K562 (cell line): ENCODE results near the gene SYVN1. TPM values are rescaled to one million over a fixed set of nuclear protein-coding genes. Genes with fewer than 3 reads are reported as not detected.
A peak's percentile ranks its signal among the peaks of the same experiment; 100 is the strongest.

ENCODE experiments used
- DMBX1 ChIP-seq: fragments of 250-450 bp; sonication (Bioruptor Pico); IDR thresholded peaks from 2 replicates; pipeline ENCODE4 v1.8.0; 2022; ENCODE audit warnings: inconsistent platforms, mild to moderate bottlenecking, moderate library complexity, borderline replicate concordance
- FOXA3 ChIP-seq, 2 experiments: fragments of 450-650 bp in 1 of 2; sonication (generic) in 1 of 2; formaldehyde crosslinking; IDR thresholded peaks in 1 of 2; conservative IDR thresholded peaks in 1 of 2; 2 replicates each; pipeline versions ENCODE4 v1.4.0 to v1.8.0; 2020 to 2022; ENCODE audit warnings: mild to moderate bottlenecking in 2 of 2, missing genetic modification reagents in 1 of 2
- IRF2 ChIP-seq: sonication (generic); formaldehyde crosslinking; IDR thresholded peaks from 2 replicates; pipeline ENCODE4 v1.8.1; 2022; ENCODE audit warnings: mild to moderate bottlenecking, missing genetic modification reagents
- NUFIP1 ChIP-seq: fragments of 450-650 bp; IDR thresholded peaks from 2 replicates; pipeline ENCODE4 v1.6.1; 2018; ENCODE audit not compliant: partially characterized antibody
- RBFOX2 ChIP-seq: fragments of 200-400 bp; formaldehyde crosslinking; IDR thresholded peaks from 2 replicates; pipeline ENCODE4 v1.6.1; 2017; ENCODE audit warnings: low read depth, mild to moderate bottlenecking, low read length, moderate library complexity
- SOX6 ChIP-seq: fragments of 450-650 bp; IDR thresholded peaks from 2 replicates; pipeline ENCODE4 v1.6.1; 2014; ENCODE audit warnings: mild to moderate bottlenecking
- TAF7 ChIP-seq: fragments of 450-650 bp; IDR thresholded peaks from 2 replicates; pipeline ENCODE4 v1.6.1; 2016; ENCODE audit warnings: missing genetic modification characterization, missing compliant biosample characterization
- polyA plus RNA-seq, 8 experiments: library from polyadenylated mRNA; depleted of rRNA in 4 of 8; stranded (reverse) in 5 of 8; unstranded in 3 of 8; fragments of >200 nt; fragmentation: Nextera tagmentation in 2 of 8; fragmentation: Illumina TruSeq in 1 of 8; extraction: Ambion mirVana in 2 of 8; extraction: Trizol in 1 of 8; gene quantifications; 2 replicates each; pipeline versions ENCODE4 v1.2.1 to v1.2.3, GENCODE V29; 2011 to 2014; ENCODE audit warnings: inconsistent platforms in 1 of 8, missing spikeins in 1 of 8
- total RNA-seq, 7 experiments: library from RNA; depleted of rRNA in 6 of 7; stranded (reverse); fragments of >200 nt in 6 of 7; fragmentation: Illumina TruSeq in 2 of 7; extraction: Trizol in 2 of 7; gene quantifications; 2 replicates each; pipeline versions ENCODE4 v1.2.1 to v1.2.3, GENCODE V29; 2011 to 2021; ENCODE audit warnings: low replicate concordance in 1 of 7
- TF ChIP-seq, protein P1 (sequence below): sonication (generic); formaldehyde crosslinking; IDR thresholded peaks from 2 replicates; pipeline ENCODE4 v1.8.0; 2022; ENCODE audit warnings: mild to moderate bottlenecking, missing genetic modification reagents
- TF ChIP-seq, protein P2 (sequence below): fragments of 250-450 bp; sonication (Bioruptor Pico); IDR thresholded peaks from 2 replicates; pipeline ENCODE4 v1.8.0; 2021; ENCODE audit warnings: moderate library complexity, mild to moderate bottlenecking, inconsistent platforms
- TF ChIP-seq, protein P3 (sequence below): fragments of 450-650 bp; IDR thresholded peaks from 2 replicates; pipeline ENCODE4 v1.6.1; 2017; ENCODE audit warnings: antibody characterized with exemption, mild to moderate bottlenecking
- TF ChIP-seq, protein P4 (sequence below), 2 experiments: IDR thresholded peaks in 1 of 2; conservative IDR thresholded peaks in 1 of 2; 2 replicates each; pipeline ENCODE4 v1.6.1; 2016; ENCODE audit warnings: low read depth in 2 of 2, mild to moderate bottlenecking in 1 of 2, missing compliant biosample characterization in 1 of 2, missing genetic modification characterization in 1 of 2, moderate library complexity in 1 of 2
- TF ChIP-seq, protein P5 (sequence below), 3 experiments: IDR thresholded peaks in 2 of 3; conservative IDR thresholded peaks in 1 of 3; 2 replicates each; pipeline ENCODE4 v1.5.1; 2011 to 2012; ENCODE audit warnings: low read length in 3 of 3, mild to moderate bottlenecking in 3 of 3, control low read depth in 2 of 3, improper control_type of control experiment in 1 of 3, inconsistent platforms in 1 of 3, low read depth in 1 of 3, mixed read lengths in 1 of 3, moderate library complexity in 1 of 3; ENCODE audit not compliant: insufficient read depth in 2 of 3

Gene SYVN1
- total and polyA plus RNA-seq, 9 of the 15 experiments (the other 6 are each of a cell fraction or from before 2014, with no cell fraction given): 0.41 to 47.4 (median 9.9) TPM

DNA sequence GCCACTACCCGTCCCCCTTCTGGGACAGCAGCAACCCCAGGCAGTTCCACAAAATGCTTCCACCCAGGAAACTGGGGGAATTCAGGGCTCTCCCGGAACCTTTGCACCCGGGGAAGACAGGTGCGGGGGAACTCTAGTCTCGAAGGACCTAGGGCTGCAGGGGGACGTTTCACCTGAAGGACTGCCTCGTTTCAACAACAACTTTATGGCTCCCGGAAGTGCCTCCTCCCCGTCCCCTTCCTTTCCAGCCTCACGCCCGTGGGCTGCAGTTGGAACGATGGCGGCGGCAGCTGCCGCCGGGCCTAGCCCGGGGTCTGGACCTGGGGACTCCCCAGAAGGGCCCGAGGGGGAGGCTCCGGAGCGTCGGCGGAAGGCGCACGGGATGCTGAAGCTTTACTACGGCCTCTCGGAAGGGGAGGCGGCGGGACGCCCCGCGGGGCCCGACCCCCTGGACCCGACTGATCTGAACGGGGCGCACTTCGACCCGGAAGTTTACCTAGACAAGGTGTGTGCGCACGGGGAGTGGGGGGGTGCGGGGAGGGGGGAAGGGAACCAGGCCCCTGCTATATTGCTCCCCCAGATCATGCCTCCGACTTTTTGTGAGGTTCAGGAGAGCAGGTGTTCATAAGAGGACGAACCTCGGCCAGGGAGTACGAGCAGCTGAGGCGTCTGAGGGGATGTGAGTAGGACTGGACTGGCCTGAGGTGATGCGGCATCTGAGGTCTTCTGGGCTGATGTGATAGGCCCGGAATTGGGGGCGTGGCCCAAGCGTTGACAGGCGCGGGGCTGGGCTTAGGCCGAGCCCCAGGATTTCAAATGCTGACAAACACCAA, 38.1 kb downstream of the SYVN1 start, which contains the start of gene VPS51 (continued):
- TF ChIP-seq FOXA3 (CRISPR knock-in tag; conservative IDR thresholded peaks at IDR 0.05 in 1 of 2, IDR thresholded peaks at IDR 0.05 in 1 of 2) (peak; percentile 50 to 85; a peak in 2 of 4 replicates), SOX6 (peak; percentile 70), TAF7 (peak; percentile 77), NUFIP1 (no peak), IRF2 (no peak), DMBX1 (CRISPR knock-in tag) (peak; percentile 82), RBFOX2 (peak; percentile 94)
- TF ChIP-seq, protein P1, sequence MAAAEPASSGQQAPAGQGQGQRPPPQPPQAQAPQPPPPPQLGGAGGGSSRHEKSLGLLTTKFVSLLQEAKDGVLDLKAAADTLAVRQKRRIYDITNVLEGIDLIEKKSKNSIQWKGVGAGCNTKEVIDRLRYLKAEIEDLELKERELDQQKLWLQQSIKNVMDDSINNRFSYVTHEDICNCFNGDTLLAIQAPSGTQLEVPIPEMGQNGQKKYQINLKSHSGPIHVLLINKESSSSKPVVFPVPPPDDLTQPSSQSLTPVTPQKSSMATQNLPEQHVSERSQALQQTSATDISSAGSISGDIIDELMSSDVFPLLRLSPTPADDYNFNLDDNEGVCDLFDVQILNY (CRISPR knock-in tag): no peak
- TF ChIP-seq, protein P2, sequence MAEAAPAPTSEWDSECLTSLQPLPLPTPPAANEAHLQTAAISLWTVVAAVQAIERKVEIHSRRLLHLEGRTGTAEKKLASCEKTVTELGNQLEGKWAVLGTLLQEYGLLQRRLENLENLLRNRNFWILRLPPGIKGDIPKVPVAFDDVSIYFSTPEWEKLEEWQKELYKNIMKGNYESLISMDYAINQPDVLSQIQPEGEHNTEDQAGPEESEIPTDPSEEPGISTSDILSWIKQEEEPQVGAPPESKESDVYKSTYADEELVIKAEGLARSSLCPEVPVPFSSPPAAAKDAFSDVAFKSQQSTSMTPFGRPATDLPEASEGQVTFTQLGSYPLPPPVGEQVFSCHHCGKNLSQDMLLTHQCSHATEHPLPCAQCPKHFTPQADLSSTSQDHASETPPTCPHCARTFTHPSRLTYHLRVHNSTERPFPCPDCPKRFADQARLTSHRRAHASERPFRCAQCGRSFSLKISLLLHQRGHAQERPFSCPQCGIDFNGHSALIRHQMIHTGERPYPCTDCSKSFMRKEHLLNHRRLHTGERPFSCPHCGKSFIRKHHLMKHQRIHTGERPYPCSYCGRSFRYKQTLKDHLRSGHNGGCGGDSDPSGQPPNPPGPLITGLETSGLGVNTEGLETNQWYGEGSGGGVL (CRISPR knock-in tag): no peak
- TF ChIP-seq, protein P3, sequence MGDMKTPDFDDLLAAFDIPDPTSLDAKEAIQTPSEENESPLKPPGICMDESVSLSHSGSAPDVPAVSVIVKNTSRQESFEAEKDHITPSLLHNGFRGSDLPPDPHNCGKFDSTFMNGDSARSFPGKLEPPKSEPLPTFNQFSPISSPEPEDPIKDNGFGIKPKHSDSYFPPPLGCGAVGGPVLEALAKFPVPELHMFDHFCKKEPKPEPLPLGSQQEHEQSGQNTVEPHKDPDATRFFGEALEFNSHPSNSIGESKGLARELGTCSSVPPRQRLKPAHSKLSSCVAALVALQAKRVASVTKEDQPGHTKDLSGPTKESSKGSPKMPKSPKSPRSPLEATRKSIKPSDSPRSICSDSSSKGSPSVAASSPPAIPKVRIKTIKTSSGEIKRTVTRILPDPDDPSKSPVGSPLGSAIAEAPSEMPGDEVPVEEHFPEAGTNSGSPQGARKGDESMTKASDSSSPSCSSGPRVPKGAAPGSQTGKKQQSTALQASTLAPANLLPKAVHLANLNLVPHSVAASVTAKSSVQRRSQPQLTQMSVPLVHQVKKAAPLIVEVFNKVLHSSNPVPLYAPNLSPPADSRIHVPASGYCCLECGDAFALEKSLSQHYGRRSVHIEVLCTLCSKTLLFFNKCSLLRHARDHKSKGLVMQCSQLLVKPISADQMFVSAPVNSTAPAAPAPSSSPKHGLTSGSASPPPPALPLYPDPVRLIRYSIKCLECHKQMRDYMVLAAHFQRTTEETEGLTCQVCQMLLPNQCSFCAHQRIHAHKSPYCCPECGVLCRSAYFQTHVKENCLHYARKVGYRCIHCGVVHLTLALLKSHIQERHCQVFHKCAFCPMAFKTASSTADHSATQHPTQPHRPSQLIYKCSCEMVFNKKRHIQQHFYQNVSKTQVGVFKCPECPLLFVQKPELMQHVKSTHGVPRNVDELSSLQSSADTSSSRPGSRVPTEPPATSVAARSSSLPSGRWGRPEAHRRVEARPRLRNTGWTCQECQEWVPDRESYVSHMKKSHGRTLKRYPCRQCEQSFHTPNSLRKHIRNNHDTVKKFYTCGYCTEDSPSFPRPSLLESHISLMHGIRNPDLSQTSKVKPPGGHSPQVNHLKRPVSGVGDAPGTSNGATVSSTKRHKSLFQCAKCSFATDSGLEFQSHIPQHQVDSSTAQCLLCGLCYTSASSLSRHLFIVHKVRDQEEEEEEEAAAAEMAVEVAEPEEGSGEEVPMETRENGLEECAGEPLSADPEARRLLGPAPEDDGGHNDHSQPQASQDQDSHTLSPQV: no peak
- TF ChIP-seq, protein P4, sequence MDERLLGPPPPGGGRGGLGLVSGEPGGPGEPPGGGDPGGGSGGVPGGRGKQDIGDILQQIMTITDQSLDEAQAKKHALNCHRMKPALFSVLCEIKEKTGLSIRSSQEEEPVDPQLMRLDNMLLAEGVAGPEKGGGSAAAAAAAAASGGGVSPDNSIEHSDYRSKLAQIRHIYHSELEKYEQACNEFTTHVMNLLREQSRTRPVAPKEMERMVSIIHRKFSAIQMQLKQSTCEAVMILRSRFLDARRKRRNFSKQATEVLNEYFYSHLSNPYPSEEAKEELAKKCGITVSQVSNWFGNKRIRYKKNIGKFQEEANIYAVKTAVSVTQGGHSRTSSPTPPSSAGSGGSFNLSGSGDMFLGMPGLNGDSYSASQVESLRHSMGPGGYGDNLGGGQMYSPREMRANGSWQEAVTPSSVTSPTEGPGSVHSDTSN (CRISPR knock-in tag; IDR thresholded peaks at IDR 0.05; ENCODE audit: low read depth): no peak
- TF ChIP-seq, protein P4 (tag; conservative IDR thresholded peaks at IDR 0.05; ENCODE audit: low read depth): peak; percentile 31; the same call in 1 of the 2 replicates
- TF ChIP-seq, protein P5, sequence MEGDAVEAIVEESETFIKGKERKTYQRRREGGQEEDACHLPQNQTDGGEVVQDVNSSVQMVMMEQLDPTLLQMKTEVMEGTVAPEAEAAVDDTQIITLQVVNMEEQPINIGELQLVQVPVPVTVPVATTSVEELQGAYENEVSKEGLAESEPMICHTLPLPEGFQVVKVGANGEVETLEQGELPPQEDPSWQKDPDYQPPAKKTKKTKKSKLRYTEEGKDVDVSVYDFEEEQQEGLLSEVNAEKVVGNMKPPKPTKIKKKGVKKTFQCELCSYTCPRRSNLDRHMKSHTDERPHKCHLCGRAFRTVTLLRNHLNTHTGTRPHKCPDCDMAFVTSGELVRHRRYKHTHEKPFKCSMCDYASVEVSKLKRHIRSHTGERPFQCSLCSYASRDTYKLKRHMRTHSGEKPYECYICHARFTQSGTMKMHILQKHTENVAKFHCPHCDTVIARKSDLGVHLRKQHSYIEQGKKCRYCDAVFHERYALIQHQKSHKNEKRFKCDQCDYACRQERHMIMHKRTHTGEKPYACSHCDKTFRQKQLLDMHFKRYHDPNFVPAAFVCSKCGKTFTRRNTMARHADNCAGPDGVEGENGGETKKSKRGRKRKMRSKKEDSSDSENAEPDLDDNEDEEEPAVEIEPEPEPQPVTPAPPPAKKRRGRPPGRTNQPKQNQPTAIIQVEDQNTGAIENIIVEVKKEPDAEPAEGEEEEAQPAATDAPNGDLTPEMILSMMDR (IDR thresholded peaks at IDR 0.05 in 2 of 3, conservative IDR thresholded peaks at IDR 0.05 in 1 of 3; ENCODE audit: insufficient read depth in 2 of 3, low read depth in 1 of 3, low read length in 3 of 3): 0 out of 6 replicates have a peak, but pooled peaks of 1 of the 3 experiments have one; percentile 7
